ENCODE measurements around the gene CCDC97. TPM values are rescaled to one million over a fixed set of nuclear protein-coding genes. Genes with fewer than 3 reads are reported as not detected.

The CCDC97 gene
- total RNA-seq, 2 experiments from 2014 or later: 15.0 to 36.6 TPM

DNA sequence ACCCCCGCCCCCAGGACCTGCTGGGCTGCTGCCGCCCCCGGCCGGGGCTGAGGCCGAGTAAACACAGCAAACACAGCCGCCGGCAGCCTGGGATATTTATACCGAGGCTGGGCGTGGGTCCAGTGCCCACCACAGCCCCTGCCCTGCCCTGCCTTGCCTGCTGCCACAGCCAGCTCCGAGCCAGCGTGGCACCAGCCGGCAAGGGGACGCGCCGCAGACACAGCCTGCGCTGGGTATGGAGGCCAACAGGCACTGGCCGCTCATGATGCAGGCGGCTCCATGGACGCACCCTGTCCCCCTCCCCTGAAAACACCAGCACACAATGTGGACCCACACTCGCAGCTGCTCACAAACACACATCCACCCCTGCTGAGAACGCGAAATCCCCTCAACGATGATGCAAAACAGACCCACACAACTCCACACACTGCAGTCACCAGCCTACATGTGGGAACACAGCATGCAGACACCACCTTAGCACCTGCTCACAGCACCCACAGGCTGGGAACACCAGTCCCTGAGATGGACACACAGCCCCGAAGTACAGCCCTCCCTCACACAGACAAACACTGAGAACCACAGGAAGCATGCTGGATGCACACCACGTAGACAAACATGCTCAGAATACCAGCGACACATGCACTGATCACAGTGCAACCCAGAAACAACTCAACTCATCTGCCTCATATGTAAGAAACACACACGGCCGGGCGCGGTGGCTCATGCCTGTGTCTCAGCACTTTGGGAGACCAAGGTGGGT lies 16.2 kb downstream of the CCDC97 start:
- Histone ChIP-seq H3K4me3 (ENCODE audit: low read depth, low read length, poor library complexity, severe bottlenecking) (peak overlapping the region; percentile 61), H3K4me2 (ENCODE audit: low read length) (peak overlapping the region; percentile 88)
- no TSS peak for BruUV-seq (replicated peaks)

DNA sequence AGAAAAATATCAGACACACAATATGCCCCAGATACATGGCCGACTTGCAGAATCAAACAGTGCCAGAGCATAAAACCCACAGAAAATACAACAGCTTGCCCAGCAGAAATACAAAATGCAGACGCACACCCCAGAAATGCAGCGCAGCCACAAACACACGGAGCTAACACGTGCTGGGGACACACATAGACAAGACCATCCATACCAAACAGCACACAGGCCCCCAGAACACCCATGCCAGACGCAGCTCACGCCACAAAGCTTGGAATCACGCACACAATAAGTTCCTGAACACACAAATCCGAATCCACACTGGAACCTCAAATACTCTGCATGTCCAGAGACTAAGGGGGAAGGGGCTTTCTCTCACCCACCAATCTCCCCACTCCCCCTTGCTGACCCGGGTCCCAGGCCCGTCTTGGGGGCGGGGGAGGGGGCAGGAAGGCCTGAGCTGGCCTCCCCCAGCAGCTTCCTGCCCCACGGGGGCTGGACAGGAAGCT lies 17.2 kb downstream of the CCDC97 start:
- no peak for DNase-seq (ENCODE audit: low spot score)
- Histone ChIP-seq H3K4me1 (ENCODE audit: insufficient read depth, low read length, poor library complexity, severe bottlenecking) (peaks cover 53% of the 10 kb centered on the region), H3K9me2 (ENCODE audit: insufficient read depth, low read length) (no peaks in the 10 kb centered on the region), H3K79me2 (ENCODE audit: insufficient read depth, low read depth, low read length) (no peaks in the 10 kb centered on the region), H4K20me1 (ENCODE audit: insufficient read depth, low read length) (no peaks in the 10 kb centered on the region), H3K36me3 (ENCODE audit: insufficient read depth, low read length) (peaks cover 55% of the 10 kb centered on the region), H2AFZ (ENCODE audit: low read length) (no peak overlapping the region; the same call in 1 of the 2 replicates), H3K4me2 (ENCODE audit: low read length) (peak overlapping the region; percentile 88), H3K4me3 (ENCODE audit: low read depth, low read length, poor library complexity, severe bottlenecking) (peak overlapping the region; percentile 61), H3K9me3 (ENCODE audit: low read length) (no peaks in the 10 kb centered on the region), H3K27ac (ENCODE audit: low read depth, low read length, poor library complexity, severe bottlenecking) (peak overlapping the region; percentile 79)
- BruUV-seq (replicated peaks): no TSS peak
- ChIA-PET CTCF (ENCODE audit: unreplicated experiment) (interaction anchor here (0.7 kb wide), 1 partner anchor 26 kb away, joined by 4 read pairs; no protein-coding TSS in a partner anchor), POLR2A (interaction anchor here (1.1 to 1.2 kb wide), 3 partner anchors 26 to 112 kb away, joined by 3 to 4 read pairs (median 4); no protein-coding TSS in a partner anchor)
- TF ChIP-seq CTCF (conservative IDR thresholded peaks at IDR 0.05; ENCODE audit: low read length) (no peak), EZH2phosphoT487 (IDR thresholded peaks at IDR 0.05; ENCODE audit: borderline replicate concordance, low read depth, low read length) (no peak)
- intact Hi-C loops (cut with micrococcal nuclease; ENCODE audit: unreplicated experiment): loop anchor here (1.0 to 2.0 kb wide), 3 partner anchors 16 to 62 kb away; partner anchors contain the start of genes CCDC97 and HNRNPUL1

More for the DNA sequence above, 16.2 kb downstream of the CCDC97 start:
- intact Hi-C loops (cut with micrococcal nuclease; ENCODE audit: unreplicated experiment): loop anchor here (2.0 kb wide), 2 partner anchors 15 to 61 kb away; partner anchors contain the start of genes CCDC97 and HNRNPUL1
- POLR2A ChIA-PET: no interaction called here
- Histone ChIP-seq H3K4me1 (ENCODE audit: insufficient read depth, low read length, poor library complexity, severe bottlenecking) (peaks cover 53% of the 10 kb centered on the region), H3K9me3 (ENCODE audit: low read length) (no peaks in the 10 kb centered on the region), H2AFZ (ENCODE audit: low read length) (no peak overlapping the region; the same call in 1 of the 2 replicates), H3K36me3 (ENCODE audit: insufficient read depth, low read length) (peaks cover 55% of the 10 kb centered on the region), H3K79me2 (ENCODE audit: insufficient read depth, low read depth, low read length) (no peaks in the 10 kb centered on the region), H4K20me1 (ENCODE audit: insufficient read depth, low read length) (no peaks in the 10 kb centered on the region; the same call in 1 of the 2 replicates), H3K9me2 (ENCODE audit: insufficient read depth, low read length) (no peaks in the 10 kb centered on the region), H3K27ac (ENCODE audit: low read depth, low read length, poor library complexity, severe bottlenecking) (peak overlapping the region; percentile 79)
- peak; percentile 78 for DNase-seq (ENCODE audit: low spot score)
- CTCF ChIA-PET (ENCODE audit: unreplicated experiment): no interaction called here
- TF ChIP-seq CTCF (conservative IDR thresholded peaks at IDR 0.05; ENCODE audit: low read length) (no peak), EZH2phosphoT487 (IDR thresholded peaks at IDR 0.05; ENCODE audit: borderline replicate concordance, low read depth, low read length) (no peak)
